Subcutaneous adipose tissue (tissue), 4 donors: ENCODE results near the gene PACRG. TPM values are rescaled to one million over a fixed set of nuclear protein-coding genes. Genes with fewer than 3 reads are reported as not detected.

Experiments
- total RNA-seq, 4 donors: library from RNA; depleted of rRNA; stranded (reverse); fragments of >200 nt; gene quantifications; one replicate each; pipeline ENCODE4 v1.1.0, GENCODE V29; 2016
- TF ChIP-seq, protein P1 (sequence below): fragments of 450-650 bp; IDR thresholded peaks from one replicate; pipeline ENCODE4 v1.5.1; 2016; ENCODE audit warnings: low read depth, mild to moderate bottlenecking, control low read depth, antibody characterized with exemption, moderate library complexity

Gene PACRG
- under 1 TPM in 1 of 4 donors, not detected in 3; 0.34 TPM for total RNA-seq

DNA sequence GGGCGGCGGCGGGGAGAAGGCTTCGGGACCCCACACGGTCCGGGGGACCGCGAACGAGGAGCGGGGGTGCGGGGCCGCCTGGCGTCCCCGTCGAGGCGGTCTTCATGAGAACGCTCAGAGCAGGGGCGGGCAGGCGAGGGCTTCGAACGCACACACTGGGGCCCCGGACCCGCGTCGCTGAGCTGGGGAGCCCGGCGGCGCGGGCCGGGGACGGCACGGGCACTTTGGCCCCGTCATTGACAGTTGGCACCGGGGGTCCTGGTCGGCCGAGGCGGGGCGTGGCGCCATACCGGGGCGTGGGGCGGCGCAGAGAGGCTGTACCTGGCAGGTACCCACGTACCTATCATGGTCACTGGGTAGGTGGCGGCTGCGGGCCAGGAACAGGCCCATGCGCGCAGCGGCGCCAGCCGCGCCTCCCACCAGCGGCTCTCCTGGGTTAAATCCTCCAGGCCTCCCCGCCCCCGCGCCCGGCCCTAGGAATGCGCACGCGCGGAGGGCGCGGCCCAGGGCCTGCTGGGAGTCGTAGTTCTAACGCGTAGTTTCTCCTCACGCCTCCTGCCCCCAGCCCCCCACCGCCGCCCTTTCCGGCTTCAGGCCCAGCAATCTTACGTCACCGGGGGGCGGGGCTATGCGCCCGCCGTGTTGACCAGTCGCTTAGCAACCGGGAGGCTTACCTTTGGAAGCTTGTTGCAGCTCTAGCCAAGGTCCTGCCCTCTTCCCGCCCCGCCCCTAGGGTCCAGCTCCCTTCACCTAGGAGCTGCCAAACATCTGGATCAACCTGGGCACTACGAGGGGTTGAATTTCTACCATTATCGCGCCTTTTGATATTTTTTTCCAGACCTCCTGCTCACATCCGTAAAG lies at the start of gene PACRG, which contains the start of gene PRKN:
Gene PACRG, plus strand, starts transcription at position 653 of the 861 bp plus-strand sequence.
Gene PRKN, minus strand, starts transcription at position 445 of the 861 bp plus-strand sequence.
- TF ChIP-seq, protein P1, sequence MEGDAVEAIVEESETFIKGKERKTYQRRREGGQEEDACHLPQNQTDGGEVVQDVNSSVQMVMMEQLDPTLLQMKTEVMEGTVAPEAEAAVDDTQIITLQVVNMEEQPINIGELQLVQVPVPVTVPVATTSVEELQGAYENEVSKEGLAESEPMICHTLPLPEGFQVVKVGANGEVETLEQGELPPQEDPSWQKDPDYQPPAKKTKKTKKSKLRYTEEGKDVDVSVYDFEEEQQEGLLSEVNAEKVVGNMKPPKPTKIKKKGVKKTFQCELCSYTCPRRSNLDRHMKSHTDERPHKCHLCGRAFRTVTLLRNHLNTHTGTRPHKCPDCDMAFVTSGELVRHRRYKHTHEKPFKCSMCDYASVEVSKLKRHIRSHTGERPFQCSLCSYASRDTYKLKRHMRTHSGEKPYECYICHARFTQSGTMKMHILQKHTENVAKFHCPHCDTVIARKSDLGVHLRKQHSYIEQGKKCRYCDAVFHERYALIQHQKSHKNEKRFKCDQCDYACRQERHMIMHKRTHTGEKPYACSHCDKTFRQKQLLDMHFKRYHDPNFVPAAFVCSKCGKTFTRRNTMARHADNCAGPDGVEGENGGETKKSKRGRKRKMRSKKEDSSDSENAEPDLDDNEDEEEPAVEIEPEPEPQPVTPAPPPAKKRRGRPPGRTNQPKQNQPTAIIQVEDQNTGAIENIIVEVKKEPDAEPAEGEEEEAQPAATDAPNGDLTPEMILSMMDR: no peak

DNA sequence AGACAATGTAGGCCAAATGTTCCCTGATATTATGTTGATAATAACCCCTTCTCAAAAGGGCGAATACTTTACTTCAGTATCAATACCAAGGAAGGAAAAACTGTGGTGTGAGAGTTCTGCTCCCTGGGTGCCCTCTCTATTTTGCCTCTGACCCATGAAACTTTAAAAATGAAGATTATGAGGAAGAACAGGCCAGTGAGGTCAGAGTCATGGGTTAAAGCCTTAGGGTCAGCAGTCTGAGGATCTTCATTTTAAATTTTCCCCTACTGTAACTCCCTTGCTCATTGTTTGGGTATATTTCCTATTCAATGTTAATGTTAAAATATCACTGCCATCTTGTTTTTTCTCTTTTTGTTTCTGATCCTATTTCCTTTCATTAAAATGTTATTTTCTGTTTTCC lies 48.1 kb upstream of the PACRG start:
- TF ChIP-seq, protein P1: no peak

DNA sequence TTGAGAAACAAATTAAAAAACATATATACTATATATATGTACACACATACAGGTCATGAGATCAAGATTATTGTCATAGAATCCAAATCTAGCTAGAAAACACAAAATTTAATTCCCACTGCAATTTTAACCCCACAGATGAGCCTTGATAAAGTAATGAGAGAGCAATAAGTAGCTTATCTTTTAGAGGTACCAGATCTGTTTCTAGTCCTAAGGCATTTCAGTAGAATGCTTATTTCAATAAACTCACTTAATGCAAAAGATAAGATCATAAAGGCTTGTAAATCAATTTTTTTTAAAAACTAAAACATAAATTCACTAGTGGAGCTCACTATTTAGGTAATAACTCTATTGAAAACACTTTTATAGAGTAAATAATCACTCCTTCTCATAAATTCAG lies 47.4 kb upstream of the PACRG start:
- TF ChIP-seq, protein P1: no peak

DNA sequence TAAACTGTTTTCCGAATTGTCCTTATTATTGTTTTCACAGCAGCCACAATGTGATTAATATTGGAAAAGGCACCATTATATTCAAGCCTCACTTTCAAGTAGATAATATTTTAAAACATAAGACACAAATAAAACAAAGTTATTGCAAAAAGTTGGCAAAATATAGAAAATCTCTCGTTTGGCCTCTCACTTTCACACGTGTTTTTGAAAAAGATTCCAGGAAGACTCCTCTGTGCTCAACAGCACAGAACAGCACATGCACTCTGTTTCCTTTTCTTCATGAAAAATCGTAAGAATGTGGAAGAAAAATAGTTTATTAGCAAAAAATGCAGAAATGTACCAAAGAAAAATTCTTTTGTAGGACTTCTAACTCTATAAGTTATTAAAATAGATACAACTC lies 46.9 kb upstream of the PACRG start:
- TF ChIP-seq, protein P1: no peak

DNA sequence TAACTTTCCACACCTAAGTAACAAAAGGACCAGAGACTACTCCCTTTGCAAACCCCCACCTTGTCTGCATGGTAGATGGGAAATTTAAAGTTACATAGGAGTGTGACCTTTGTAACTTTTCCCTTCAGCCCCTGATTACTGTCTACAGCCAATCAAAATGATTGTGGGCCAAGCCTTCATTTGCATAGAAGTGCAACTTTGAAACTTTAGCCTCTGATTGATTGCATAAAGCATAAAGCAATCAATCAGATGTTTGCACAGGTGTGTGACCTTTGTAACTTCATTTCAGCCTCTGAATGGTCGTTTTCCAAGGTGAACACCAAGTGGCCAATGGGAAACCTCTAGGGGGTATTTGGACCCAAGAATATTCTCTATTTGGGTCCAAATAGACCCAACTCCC lies 46.3 kb upstream of the PACRG start:
- TF ChIP-seq, protein P1: no peak

DNA sequence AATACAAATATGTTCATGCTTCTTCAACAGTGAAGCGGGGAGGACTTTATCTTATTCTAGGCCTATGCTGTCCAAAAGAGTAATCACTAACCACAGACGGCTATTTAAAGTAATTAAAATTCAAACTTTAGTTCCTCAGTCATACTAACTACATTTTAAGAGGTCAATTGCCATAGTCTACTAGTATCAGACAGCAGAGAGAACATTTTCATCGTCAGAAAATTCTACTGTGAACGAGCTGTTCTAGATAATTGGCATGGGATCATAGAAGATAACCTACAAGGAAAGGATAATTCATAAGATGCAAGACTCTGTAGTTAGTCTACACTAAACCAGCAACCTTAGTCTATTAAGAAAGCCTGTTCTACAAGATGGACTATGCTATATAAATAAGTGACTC lies 44.6 kb upstream of the PACRG start:
- TF ChIP-seq, protein P1: no peak

DNA sequence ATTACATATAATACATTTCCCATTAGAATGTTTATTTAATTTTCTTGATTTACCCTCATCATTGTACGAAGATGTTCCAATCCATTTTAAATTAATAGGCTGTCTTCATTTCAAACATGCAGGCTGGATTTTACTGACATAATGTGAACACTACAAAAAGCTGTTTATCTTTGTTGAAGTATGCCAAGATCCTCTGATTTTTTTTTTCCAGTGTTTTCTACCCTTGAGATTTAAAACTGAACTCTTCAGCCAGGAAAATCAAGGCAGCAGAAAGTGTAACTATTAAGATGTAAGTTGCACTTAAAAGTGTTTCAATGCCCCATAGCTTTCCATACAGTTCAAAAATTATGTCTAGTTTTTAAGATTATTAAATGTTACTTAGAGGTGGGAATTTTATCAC lies 43.7 kb upstream of the PACRG start:
- TF ChIP-seq, protein P1: no peak
